Loucy (cell line): ENCODE results near the gene ACADSB.

Experiments used
- H2AFZ ChIP-seq: fragments of 200-600 bp; sonication (generic); 2 replicates; pipeline ENCODE4 v1.6.0; 2016; ENCODE audit warnings: antibody characterized with exemption, mild to moderate bottlenecking, low read length, moderate library complexity
- H3F3A ChIP-seq: fragments of 200-600 bp; 2 replicates; pipeline ENCODE4 v1.6.0; 2016; ENCODE audit warnings: antibody characterized with exemption, low read depth, mild to moderate bottlenecking
- H3K27me3 ChIP-seq: fragments of 200-600 bp; sonication (generic); 2 replicates; pipeline ENCODE4 v1.6.1; 2014; ENCODE audit warnings: low read length, mild to moderate bottlenecking; ENCODE audit not compliant: insufficient read depth, poor library complexity, severe bottlenecking
- H3K36me3 ChIP-seq: fragments of 200-600 bp; sonication (generic); 2 replicates; pipeline ENCODE4 v1.6.1; 2016; ENCODE audit warnings: low read length; ENCODE audit not compliant: insufficient read depth
- H3K4me1 ChIP-seq: fragments of 200-600 bp; sonication (generic); 2 replicates; pipeline ENCODE4 v1.5.1; 2014; ENCODE audit warnings: low read length, mild to moderate bottlenecking; ENCODE audit not compliant: insufficient read depth, poor library complexity, severe bottlenecking
- H3K4me2 ChIP-seq: fragments of 200-600 bp; sonication (generic); 2 replicates; pipeline ENCODE4 v1.6.0; 2014; ENCODE audit warnings: antibody characterized with exemption, low read length, low read depth, mild to moderate bottlenecking; ENCODE audit not compliant: poor library complexity, severe bottlenecking
- H3K4me3 ChIP-seq: fragments of 200-600 bp; sonication (generic); 2 replicates; pipeline ENCODE4 v1.5.1; 2014; ENCODE audit warnings: low read length, mild to moderate bottlenecking, mixed read lengths; ENCODE audit not compliant: poor library complexity, severe bottlenecking
- H3K79me2 ChIP-seq: fragments of 200-600 bp; sonication (generic); 2 replicates; pipeline ENCODE4 v1.6.1; 2014; ENCODE audit warnings: low read length; ENCODE audit not compliant: insufficient read depth
- H3K9ac ChIP-seq: fragments of 200-600 bp; sonication (generic); 2 replicates; pipeline ENCODE4 v1.6.0; 2014; ENCODE audit warnings: mild to moderate bottlenecking, low read depth, low read length, moderate library complexity; ENCODE audit not compliant: poor library complexity, severe bottlenecking
- H3K9me2 ChIP-seq: fragments of 200-600 bp; sonication (generic); replicated peaks from 2 replicates; pipeline ENCODE4 v1.6.1; 2016; ENCODE audit warnings: low read depth, low read length, mixed read lengths
- H3K9me3 ChIP-seq: fragments of 200-600 bp; sonication (generic); 2 replicates; pipeline ENCODE4 v1.6.1; 2014; ENCODE audit warnings: mild to moderate bottlenecking, antibody characterized with exemption, low read length, low read depth; ENCODE audit not compliant: insufficient read depth
- H4K20me1 ChIP-seq: fragments of 200-600 bp; sonication (generic); 2 replicates; pipeline ENCODE4 v1.6.0; 2014; ENCODE audit warnings: antibody characterized with exemption, low read length, mild to moderate bottlenecking; ENCODE audit not compliant: insufficient read depth, poor library complexity, severe bottlenecking
- CTCF ChIP-seq: fragments of 200-600 bp; sonication (generic); conservative IDR thresholded peaks from 2 replicates; pipeline ENCODE4 v1.5.1; 2014; ENCODE audit warnings: mild to moderate bottlenecking, antibody characterized with exemption, low read length
- EZH2phosphoT487 ChIP-seq: fragments of 200-600 bp; IDR thresholded peaks from 2 replicates; pipeline ENCODE4 v1.6.1; 2018; ENCODE audit warnings: antibody characterized with exemption, mild to moderate bottlenecking, moderate library complexity, borderline replicate concordance

Gene ACADSB

GRCh38 chr10:123018531-123018930 lies 9.7 kb downstream of the ACADSB start:
- no peaks in the 10 kb centered on the region for H3F3A ChIP-seq
- no peaks in the 10 kb centered on the region for H4K20me1 ChIP-seq
- H3K27me3 ChIP-seq = no peaks in the 10 kb centered on the region
- TF ChIP-seq EZH2phosphoT487 (no peak), CTCF (no peak)
- no peak overlapping the region for H2AFZ ChIP-seq
- no peak overlapping the region for H3K4me3 ChIP-seq
- H3K9me2 ChIP-seq = no peaks in the 10 kb centered on the region
- no peaks in the 10 kb centered on the region for H3K79me2 ChIP-seq
- H3K36me3 ChIP-seq = no peaks in the 10 kb centered on the region
- no peak overlapping the region for H3K9ac ChIP-seq
- H3K9me3 ChIP-seq = no peaks in the 10 kb centered on the region
- H3K4me2 ChIP-seq = no peak overlapping the region
- no peaks in the 10 kb centered on the region for H3K4me1 ChIP-seq

DNA sequence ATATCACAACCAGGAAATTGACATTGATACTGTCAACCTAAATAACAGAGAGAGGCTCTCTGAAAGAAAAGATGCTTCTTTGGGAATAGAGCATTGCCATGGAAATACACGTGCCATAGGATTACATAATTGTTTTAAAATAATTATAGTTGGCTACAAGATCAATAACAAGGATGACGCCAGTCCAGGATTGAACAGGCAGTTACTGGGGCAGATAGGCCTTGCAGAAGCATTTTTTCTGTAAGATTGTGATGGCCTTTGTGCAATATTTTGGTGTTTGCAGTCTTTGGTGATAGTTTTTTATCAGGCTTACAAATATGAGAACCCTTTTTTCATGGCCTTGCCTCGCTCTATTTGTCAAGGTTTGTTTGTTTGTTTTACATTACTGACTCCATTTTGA lies 10.5 kb downstream of the ACADSB start:
- H3K9me3 ChIP-seq = no peaks in the 10 kb centered on the region
- no peak for TF ChIP-seq EZH2phosphoT487
- TF ChIP-seq CTCF = no peak
- H3K79me2 ChIP-seq = no peaks in the 10 kb centered on the region
- H3K36me3 ChIP-seq = no peaks in the 10 kb centered on the region
- H3K9me2 ChIP-seq = no peaks in the 10 kb centered on the region
- H4K20me1 ChIP-seq = no peaks in the 10 kb centered on the region
- H3K27me3 ChIP-seq = no peaks in the 10 kb centered on the region
- H3F3A ChIP-seq = no peaks in the 10 kb centered on the region
- H3K4me2 ChIP-seq = no peak overlapping the region
- no peaks in the 10 kb centered on the region for H3K4me1 ChIP-seq
- H3K9ac ChIP-seq = no peak overlapping the region
- H3K4me3 ChIP-seq = no peak overlapping the region
- no peak overlapping the region for H2AFZ ChIP-seq

DNA sequence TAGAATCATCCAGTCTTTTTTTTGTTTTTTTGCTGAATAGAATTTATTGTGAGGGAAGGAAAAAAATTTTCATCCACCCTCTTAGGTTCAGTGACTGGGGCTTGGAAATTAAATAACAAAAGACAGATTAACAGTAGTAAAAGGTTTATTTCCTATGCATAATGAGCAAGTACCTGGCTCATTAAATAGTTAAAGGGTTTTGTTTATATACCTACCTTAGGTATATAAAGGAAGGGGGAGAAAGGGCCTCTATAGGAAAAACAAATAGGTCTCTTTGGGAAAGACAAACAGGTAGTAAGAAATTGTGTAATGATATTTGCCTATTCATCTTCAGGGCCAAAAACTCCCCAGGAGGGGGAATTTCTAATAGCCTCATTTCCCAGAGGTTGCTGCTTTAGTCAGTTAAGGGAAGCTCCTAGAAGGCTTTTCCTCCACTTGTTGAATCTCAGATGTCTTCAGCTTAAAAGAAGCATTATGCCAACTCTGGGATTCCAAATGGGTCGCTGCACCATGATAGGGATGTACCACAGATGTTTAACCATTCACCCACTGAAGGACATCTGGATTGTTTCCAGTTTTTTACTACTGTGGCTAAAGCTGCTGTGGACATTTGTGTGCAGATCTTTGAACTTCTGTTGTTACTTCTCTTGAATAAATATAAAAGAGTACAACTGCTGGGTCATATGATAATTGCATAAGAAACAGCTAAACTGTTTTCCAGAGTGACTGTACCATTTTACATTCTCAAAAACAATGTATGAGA lies 11.3 kb downstream of the ACADSB start:
- Histone ChIP-seq H3K4me2 (no peak overlapping the region), H3K9ac (no peak overlapping the region), H3F3A (no peaks in the 10 kb centered on the region), H3K4me1 (no peaks in the 10 kb centered on the region), H3K36me3 (no peaks in the 10 kb centered on the region), H3K9me2 (no peaks in the 10 kb centered on the region), H2AFZ (no peak overlapping the region), H3K9me3 (no peaks in the 10 kb centered on the region), H4K20me1 (no peaks in the 10 kb centered on the region), H3K79me2 (no peaks in the 10 kb centered on the region), H3K27me3 (no peaks in the 10 kb centered on the region), H3K4me3 (no peak overlapping the region)
- no peak for TF ChIP-seq EZH2phosphoT487
- no peak for TF ChIP-seq CTCF
